Lower lobe of right lung (tissue), 2 donors: Measurements from ENCODE around the gene JAKMIP2. TPM values are rescaled to one million over a fixed set of nuclear protein-coding genes. Genes with fewer than 3 reads are reported as not detected.

Experiments
- ATAC-seq, 2 donors: fragments of 200-7000 bp; cut with Tn5 transposase; one replicate each; pipeline ENCODE4 v1.9.1; 2020 to 2022; ENCODE audit warnings: mild to moderate bottlenecking in 2 of 2, moderate library complexity in 2 of 2
- DNase-seq: peaks from one replicate; pipeline ENCODE4 v3.0.0-alpha.2; 2020
- H3K27ac ChIP-seq: fragments of 200-600 bp; one replicate; pipeline ENCODE4 v1.8.0; 2022
- H3K27me3 ChIP-seq: fragments of 200-600 bp; one replicate; pipeline ENCODE4 v1.8.0; 2022; ENCODE audit warnings: low read depth
- H3K36me3 ChIP-seq: fragments of 200-600 bp; one replicate; pipeline ENCODE4 v1.8.0; 2022; ENCODE audit warnings: mild to moderate bottlenecking
- H3K4me1 ChIP-seq: fragments of 200-600 bp; one replicate; pipeline ENCODE4 v1.8.0; 2022
- H3K4me3 ChIP-seq: fragments of 200-600 bp; one replicate; pipeline ENCODE4 v1.8.0; 2022; ENCODE audit warnings: mild to moderate bottlenecking
- H3K9me3 ChIP-seq: fragments of 200-600 bp; one replicate; pipeline ENCODE4 v1.8.0; 2022
- CTCF ChIP-seq: fragments of 200-600 bp; IDR thresholded peaks from one replicate; pipeline ENCODE4 v1.8.0; 2022; ENCODE audit warnings: antibody characterized with exemption, mild to moderate bottlenecking
- intact Hi-C: fragments of 100-400 bp; cut with DNase I; formaldehyde crosslinking; loops from one replicate; pipeline ENCODE4 v1.11.0; 2022
- total RNA-seq: library from RNA; stranded (reverse); fragmentation: NEBNext Ultra II Directional; extraction: Animal tissue kit (Norgen Biotek cat#: 25700); gene quantifications from one replicate; pipeline ENCODE4 v1.2.1, GENCODE V29; 2021
- donor health status: DM: no; HTN: yes; CAD: no; lungs with severe emphysema.

JAKMIP2 gene
- total RNA-seq, 1 donor from 2014 or later, result 8.3 TPM

GRCh38 chr5:147735621-147736125 lies 46.9 kb downstream of the JAKMIP2 start:
- ATAC-seq (no peak), DNase-seq (no peak)
- Histone ChIP-seq H3K4me3 (no peak overlapping the region), H3K27me3 (no peaks in the 10 kb centered on the region), H3K27ac (no peak overlapping the region), H3K36me3 (no peaks in the 10 kb centered on the region), H3K4me1 (no peaks in the 10 kb centered on the region), H3K9me3 (no peaks in the 10 kb centered on the region)
- TF ChIP-seq CTCF, result no peak
- intact Hi-C loops, result no loop called here

GRCh38 chr5:147734894-147735293 lies 47.6 kb downstream of the JAKMIP2 start:
- no peak overlapping the region for H3K27ac ChIP-seq
- no peak overlapping the region for H3K4me3 ChIP-seq
- intact Hi-C loops, result no loop called here
- no peak for ATAC-seq
- no peaks in the 10 kb centered on the region for H3K9me3 ChIP-seq
- H3K36me3 ChIP-seq, result no peaks in the 10 kb centered on the region
- no peak for DNase-seq
- H3K4me1 ChIP-seq, result no peaks in the 10 kb centered on the region
- H3K27me3 ChIP-seq, result no peaks in the 10 kb centered on the region
- no peak for TF ChIP-seq CTCF

GRCh38 chr5:147733075-147733474 lies 49.5 kb downstream of the JAKMIP2 start:
- Histone ChIP-seq H3K4me3 (no peak overlapping the region), H3K27ac (no peak overlapping the region), H3K9me3 (no peaks in the 10 kb centered on the region), H3K27me3 (no peaks in the 10 kb centered on the region), H3K4me1 (no peaks in the 10 kb centered on the region), H3K36me3 (no peaks in the 10 kb centered on the region)
- intact Hi-C loops, result no loop called here
- TF ChIP-seq CTCF, result no peak
- no peak for DNase-seq
- no peak for ATAC-seq

- no peak for DNase-seq
- no peak overlapping the region for H3K27ac ChIP-seq
- H3K9me3 ChIP-seq, result no peaks in the 10 kb centered on the region
- H3K36me3 ChIP-seq, result no peaks in the 10 kb centered on the region
- intact Hi-C loops, result no loop called here
- TF ChIP-seq CTCF, result no peak
- H3K4me1 ChIP-seq, result no peaks in the 10 kb centered on the region
- H3K27me3 ChIP-seq, result no peaks in the 10 kb centered on the region
- ATAC-seq, result no peak
- H3K4me3 ChIP-seq, result no peak overlapping the region
These were observed 50.1 kb downstream of the JAKMIP2 start for GRCh38 chr5:147732291-147732883.

GRCh38 chr5:147731431-147732290 lies 50.9 kb downstream of the JAKMIP2 start:
- no peaks in the 10 kb centered on the region for H3K27me3 ChIP-seq
- DNase-seq (no peak), ATAC-seq (no peak)
- TF ChIP-seq CTCF, result no peak
- no peak overlapping the region for H3K27ac ChIP-seq
- no peaks in the 10 kb centered on the region for H3K36me3 ChIP-seq
- H3K4me3 ChIP-seq, result no peak overlapping the region
- intact Hi-C loops, result no loop called here
- no peaks in the 10 kb centered on the region for H3K9me3 ChIP-seq
- no peaks in the 10 kb centered on the region for H3K4me1 ChIP-seq
